ENCODE data around the gene CPEB3. TPM values are rescaled to one million over a fixed set of nuclear protein-coding genes. Genes with fewer than 3 reads are reported as not detected.

The CPEB3 gene
- total RNA-seq, 2 donors from 2014 or later = 3.2 to 3.7 TPM

GRCh38 chr10:92242910-92243671 is 47.8 kb downstream of the CPEB3 start:
- no peaks in the 10 kb centered on the region for H3K36me3 Mint-ChIP-seq (ENCODE audit: low read depth)
- H3K4me1 Mint-ChIP-seq = peaks cover 28% of the 10 kb centered on the region
- H3K27me3 Mint-ChIP-seq = no peaks in the 10 kb centered on the region
- H3K9me3 ChIP-seq (ENCODE audit: control insufficient read depth, low read length, poor library complexity, severe bottlenecking) = no peaks in the 10 kb centered on the region
- DNase-seq (no peak), ATAC-seq (peak; percentile 61)
- H3K4me3 Mint-ChIP-seq = peak overlapping the region; percentile 85
- peak overlapping the region; percentile 66 for H3K27ac Mint-ChIP-seq

GRCh38 chr10:92242380-92242779 is 48.5 kb downstream of the CPEB3 start:
- DNase-seq = no peak
- no peak for ATAC-seq
- H3K4me3 Mint-ChIP-seq = no peak overlapping the region
- H3K27ac Mint-ChIP-seq = no peak overlapping the region
- no peaks in the 10 kb centered on the region for H3K27me3 Mint-ChIP-seq
- H3K36me3 Mint-ChIP-seq (ENCODE audit: low read depth) = no peaks in the 10 kb centered on the region
- H3K9me3 ChIP-seq (ENCODE audit: control insufficient read depth, low read length, poor library complexity, severe bottlenecking) = no peaks in the 10 kb centered on the region
- peaks cover 32% of the 10 kb centered on the region for H3K4me1 Mint-ChIP-seq

- ATAC-seq = no peak
- no peaks in the 10 kb centered on the region for H3K36me3 Mint-ChIP-seq (ENCODE audit: low read depth)
- no peaks in the 10 kb centered on the region for H3K9me3 ChIP-seq (ENCODE audit: control insufficient read depth, low read length, poor library complexity, severe bottlenecking)
- H3K4me1 Mint-ChIP-seq = peaks cover 36% of the 10 kb centered on the region
- no peak for DNase-seq
- peak overlapping the region; percentile 95 for H3K27ac Mint-ChIP-seq
- H3K4me3 Mint-ChIP-seq = peak overlapping the region; percentile 98
- H3K27me3 Mint-ChIP-seq = no peaks in the 10 kb centered on the region
These were observed 49.4 kb downstream of the CPEB3 start for GRCh38 chr10:92241501-92241900.

GRCh38 chr10:92241158-92241500 is 49.7 kb downstream of the CPEB3 start:
- no peaks in the 10 kb centered on the region for H3K27me3 Mint-ChIP-seq
- peak overlapping the region; percentile 98 for H3K4me3 Mint-ChIP-seq
- H3K27ac Mint-ChIP-seq = peak overlapping the region; percentile 95
- ATAC-seq = no peak
- no peak for DNase-seq
- H3K4me1 Mint-ChIP-seq = peaks cover 36% of the 10 kb centered on the region
- no peaks in the 10 kb centered on the region for H3K9me3 ChIP-seq (ENCODE audit: control insufficient read depth, low read length, poor library complexity, severe bottlenecking)
- H3K36me3 Mint-ChIP-seq (ENCODE audit: low read depth) = no peaks in the 10 kb centered on the region

GRCh38 chr10:92240289-92241157 is 50.4 kb downstream of the CPEB3 start:
- Mint-ChIP-seq H3K36me3 (ENCODE audit: low read depth) (no peaks in the 10 kb centered on the region), H3K4me1 (peaks cover 36% of the 10 kb centered on the region), H3K27ac (peak overlapping the region; percentile 95), H3K4me3 (peak overlapping the region; percentile 98), H3K27me3 (no peaks in the 10 kb centered on the region)
- peak in 1 of 3 donors; percentile 11 for DNase-seq
- H3K9me3 ChIP-seq (ENCODE audit: control insufficient read depth, low read length, poor library complexity, severe bottlenecking) = no peaks in the 10 kb centered on the region
- peak; percentile 53 for ATAC-seq

- H3K9me3 ChIP-seq (ENCODE audit: control insufficient read depth, low read length, poor library complexity, severe bottlenecking) = no peaks in the 10 kb centered on the region
- H3K4me1 Mint-ChIP-seq = peaks cover 36% of the 10 kb centered on the region
- ATAC-seq = peak; percentile 71
- H3K27me3 Mint-ChIP-seq = no peaks in the 10 kb centered on the region
- H3K27ac Mint-ChIP-seq = peak overlapping the region; percentile 95
- no peaks in the 10 kb centered on the region for H3K36me3 Mint-ChIP-seq (ENCODE audit: low read depth)
- peak overlapping the region; percentile 98 for H3K4me3 Mint-ChIP-seq
- peak; percentile 13 to 36 (median 13) for DNase-seq
These were observed 51.1 kb downstream of the CPEB3 start for GRCh38 chr10:92239600-92240288.

- DNase-seq (no peak), ATAC-seq (no peak)
- no peaks in the 10 kb centered on the region for H3K36me3 Mint-ChIP-seq (ENCODE audit: low read depth)
- no peaks in the 10 kb centered on the region for H3K27me3 Mint-ChIP-seq
- peaks cover 36% of the 10 kb centered on the region for H3K4me1 Mint-ChIP-seq
- H3K4me3 Mint-ChIP-seq = peak overlapping the region; percentile 98
- no peaks in the 10 kb centered on the region for H3K9me3 ChIP-seq (ENCODE audit: control insufficient read depth, low read length, poor library complexity, severe bottlenecking)
- peak overlapping the region; percentile 95 for H3K27ac Mint-ChIP-seq
These were observed 51.7 kb downstream of the CPEB3 start for GRCh38 chr10:92239151-92239599.

GRCh38 chr10:92238586-92239098 is 52.2 kb downstream of the CPEB3 start:
- Mint-ChIP-seq H3K27ac (peak overlapping the region; percentile 95), H3K4me1 (peaks cover 36% of the 10 kb centered on the region), H3K27me3 (no peaks in the 10 kb centered on the region), H3K4me3 (peak overlapping the region; percentile 98), H3K36me3 (ENCODE audit: low read depth) (no peaks in the 10 kb centered on the region)
- DNase-seq (no peak), ATAC-seq (no peak)
- H3K9me3 ChIP-seq (ENCODE audit: control insufficient read depth, low read length, poor library complexity, severe bottlenecking) = no peaks in the 10 kb centered on the region

GRCh38 chr10:92238054-92238585 is 52.8 kb downstream of the CPEB3 start:
- H3K4me3 Mint-ChIP-seq = peak overlapping the region; percentile 98
- H3K4me1 Mint-ChIP-seq = peaks cover 32% of the 10 kb centered on the region
- H3K27me3 Mint-ChIP-seq = no peaks in the 10 kb centered on the region
- ATAC-seq (no peak), DNase-seq (no peak)
- no peak overlapping the region for H3K27ac Mint-ChIP-seq
- no peaks in the 10 kb centered on the region for H3K36me3 Mint-ChIP-seq (ENCODE audit: low read depth)
- no peaks in the 10 kb centered on the region for H3K9me3 ChIP-seq (ENCODE audit: control insufficient read depth, low read length, poor library complexity, severe bottlenecking)

- no peak overlapping the region for H3K4me3 Mint-ChIP-seq
- H3K36me3 Mint-ChIP-seq (ENCODE audit: low read depth) = peaks cover 7% of the 10 kb centered on the region
- H3K4me1 Mint-ChIP-seq = peaks cover 9% of the 10 kb centered on the region
- no peaks in the 10 kb centered on the region for H3K9me3 ChIP-seq (ENCODE audit: control insufficient read depth, low read length, poor library complexity, severe bottlenecking)
- no peak overlapping the region for H3K27ac Mint-ChIP-seq
- DNase-seq = no peak
- no peaks in the 10 kb centered on the region for H3K27me3 Mint-ChIP-seq
- ATAC-seq = no peak
These were observed 59.7 kb downstream of the CPEB3 start for GRCh38 chr10:92231196-92231595.

- Mint-ChIP-seq H3K27me3 (no peaks in the 10 kb centered on the region), H3K36me3 (ENCODE audit: low read depth) (peaks cover 8% of the 10 kb centered on the region), H3K4me1 (peaks cover 10% of the 10 kb centered on the region), H3K27ac (peak overlapping the region; percentile 34), H3K4me3 (no peak overlapping the region)
- DNase-seq (no peak), ATAC-seq (no peak)
- H3K9me3 ChIP-seq (ENCODE audit: control insufficient read depth, low read length, poor library complexity, severe bottlenecking) = no peaks in the 10 kb centered on the region
These were observed 68.1 kb downstream of the CPEB3 start for GRCh38 chr10:92222603-92223262.

GRCh38 chr10:92219559-92219958 is 71.3 kb downstream of the CPEB3 start:
- H3K9me3 ChIP-seq (ENCODE audit: control insufficient read depth, low read length, poor library complexity, severe bottlenecking) = no peaks in the 10 kb centered on the region
- Mint-ChIP-seq H3K27me3 (no peaks in the 10 kb centered on the region), H3K27ac (no peak overlapping the region), H3K4me3 (no peak overlapping the region), H3K36me3 (ENCODE audit: low read depth) (peaks cover 4% of the 10 kb centered on the region), H3K4me1 (peaks cover 7% of the 10 kb centered on the region)
- ATAC-seq = no peak
- DNase-seq = no peak
